Measurements from ENCODE around the gene OBP2B. TPM values are rescaled to one million over a fixed set of nuclear protein-coding genes. Genes with fewer than 3 reads are reported as not detected.

The OBP2B gene
- total and polyA plus RNA-seq, 10 of the 15 experiments (the other 5 are each of a cell fraction or from before 2014, with no cell fraction given) = not detected

- Histone ChIP-seq H3K79me2 (ENCODE audit: control insufficient read depth, insufficient read depth, low read length) (no peaks in the 10 kb centered on the region), H3K27ac (ENCODE audit: control insufficient read depth, insufficient read depth) (no peak overlapping the region), H3K36me3 (ENCODE audit: control insufficient read depth in 2 of 2, insufficient read depth in 2 of 2, low read length in 1 of 2) (no peaks in the 10 kb centered on the region), H3K27me3 (replicated peaks in 1 of 2; ENCODE audit: control insufficient read depth in 2 of 2, insufficient read depth in 2 of 2, low read length in 1 of 2) (0 out of 4 replicates have a peak, but pooled peaks cover 0 to 3% of the 10 kb centered on the region in 2 experiments), H2AFZ (ENCODE audit: control insufficient read depth, low read depth, low read length) (no peak overlapping the region), H3K9ac (ENCODE audit: control insufficient read depth, insufficient read depth, low read length) (no peak overlapping the region), H3K4me1 (ENCODE audit: control insufficient read depth, insufficient read depth, low read length) (no peaks in the 10 kb centered on the region), H3K9me3 (replicated peaks; ENCODE audit: control insufficient read depth, insufficient read depth, low read length) (no peaks in the 10 kb centered on the region), H4K20me1 (ENCODE audit: control insufficient read depth, insufficient read depth) (no peaks in the 10 kb centered on the region), H3K4me2 (ENCODE audit: control insufficient read depth, insufficient read depth) (no peak overlapping the region), H3K4me3 (no peak overlapping the region)
- DNase-seq (ENCODE audit: low read depth, low spot score) (no peak), ATAC-seq (no peak), FAIRE-seq (no peak)
- no TSS peak for BruUV-seq (replicated peaks)
- SMC1A ChIA-PET (ENCODE audit: uncharacterized antibody, unreplicated experiment) = no interaction called here
- in situ Hi-C loops (cut with MboI) = no loop called here
- CTCF ChIA-PET = interaction anchor here (0.6 to 1.4 kb wide), 2 partner anchors 18 to 21 kb away, joined by 3 to 4 read pairs; no protein-coding TSS in a partner anchor
- POLR2A ChIA-PET = no interaction called here
- 40% methylated on average over 14 of the region's 14 CpGs for WGBS (ENCODE audit: insufficient coverage, insufficient replicate concordance, low lambda C conversion rate, missing lambda C conversion rate)
- RAD21 ChIA-PET (ENCODE audit: unreplicated experiment) = no interaction called here
- intact Hi-C loops (cut with micrococcal nuclease; ENCODE audit: unreplicated experiment) = no loop called here
- TF ChIP-seq PRDM15 (CRISPR knock-in tag; IDR thresholded peaks at IDR 0.05) (no peak), YBX1 (IDR thresholded peaks at IDR 0.05) (no peak), GATAD2B (conservative IDR thresholded peaks at IDR 0.05; ENCODE audit: low read depth) (no peak), TARDBP (IDR thresholded peaks at IDR 0.05; ENCODE audit: borderline replicate concordance) (no peak), USF2 (IDR thresholded peaks at IDR 0.05; ENCODE audit: borderline replicate concordance, low read depth, low read length) (no peak), RAD21 (IDR thresholded peaks at IDR 0.05; ENCODE audit: insufficient read depth, low read depth, low read length) (no peak), SIN3A (IDR thresholded peaks at IDR 0.05; ENCODE audit: low read depth, low read length) (no peak), SP1 (IDR thresholded peaks at IDR 0.05; ENCODE audit: low read depth, low read length) (no peak), IKZF2 (IDR thresholded peaks at IDR 0.05) (no peak), NRF1 (conservative IDR thresholded peaks at IDR 0.05; ENCODE audit: low read depth, low read length) (no peak), IRF5 (IDR thresholded peaks at IDR 0.05; ENCODE audit: borderline replicate concordance) (no peak), SUZ12 (IDR thresholded peaks at IDR 0.05; ENCODE audit: unreplicated experiment) (no peak), SMAD5 (IDR thresholded peaks at IDR 0.05; ENCODE audit: low read depth) (no peak), BCL3 (IDR thresholded peaks at IDR 0.05; ENCODE audit: borderline replicate concordance, insufficient read depth, low read depth, low read length, poor library complexity, severe bottlenecking) (no peak), NFXL1 (IDR thresholded peaks at IDR 0.05; ENCODE audit: borderline replicate concordance) (no peak), ZNF622 (IDR thresholded peaks at IDR 0.05) (no peak)
These were observed 2.0 kb downstream of the OBP2B start for GRCh38 chr9:133207021-133207531.

All from GM12878 (cell line).